Measurements from ENCODE around the gene FOXP1.
A peak's percentile ranks its signal among the peaks of the same experiment; 100 is the strongest.
"Not testable (repeated sequence)": the region's sequence is repeated elsewhere in the genome, so short reads cannot be mapped to it uniquely, and the experiment has no call there.

Gene FOXP1

GRCh38 chr3:71451812-71452211 lies 131.7 kb downstream of the FOXP1 start:
- DNase-seq (ENCODE audit: low read depth in 2 of 2) = no peak

- no peak for DNase-seq (ENCODE audit: low read depth in 2 of 2)
Measured at GRCh38 chr3:71451060-71451459, 132.5 kb downstream of the FOXP1 start.

- DNase-seq (ENCODE audit: low read depth in 2 of 2) = no peak
Measured at GRCh38 chr3:71450162-71450561, 133.4 kb downstream of the FOXP1 start.

- DNase-seq (ENCODE audit: low read depth in 2 of 2) = no peak
Measured at GRCh38 chr3:71447803-71448202, 135.7 kb downstream of the FOXP1 start.

- DNase-seq (ENCODE audit: low read depth in 2 of 2) = no peak
Measured at GRCh38 chr3:71447197-71447596, 136.3 kb downstream of the FOXP1 start.

- DNase-seq (ENCODE audit: low read depth in 2 of 2) = no peak
Measured at GRCh38 chr3:71446734-71447133, 136.8 kb downstream of the FOXP1 start.

GRCh38 chr3:71446260-71446659 lies 137.3 kb downstream of the FOXP1 start:
- no peak for DNase-seq (ENCODE audit: low read depth in 2 of 2)

GRCh38 chr3:71444861-71445259 lies 138.7 kb downstream of the FOXP1 start:
- no peak for DNase-seq (ENCODE audit: low read depth in 2 of 2)

GRCh38 chr3:71444028-71444860 lies 139.3 kb downstream of the FOXP1 start:
- peak; percentile 27 to 42 for DNase-seq (ENCODE audit: low read depth in 2 of 2)

GRCh38 chr3:71443332-71443731 lies 140.2 kb downstream of the FOXP1 start:
- no peak for DNase-seq (ENCODE audit: low read depth in 2 of 2)

- no peak for DNase-seq (ENCODE audit: low read depth in 2 of 2)
Measured at GRCh38 chr3:71442652-71443042, 140.9 kb downstream of the FOXP1 start.

- DNase-seq (ENCODE audit: low read depth in 2 of 2) = no peak
Measured at GRCh38 chr3:71441925-71442651, 141.4 kb downstream of the FOXP1 start.

- DNase-seq (ENCODE audit: low read depth in 2 of 2) = no peak
Measured at GRCh38 chr3:71441217-71441924, 142.2 kb downstream of the FOXP1 start.

GRCh38 chr3:71438904-71439303 lies 144.6 kb downstream of the FOXP1 start:
- no peak for DNase-seq (ENCODE audit: low read depth in 2 of 2)

GRCh38 chr3:71438071-71438685 lies 145.3 kb downstream of the FOXP1 start:
- no peak for DNase-seq (ENCODE audit: low read depth in 2 of 2)

GRCh38 chr3:71436337-71436736 lies 147.2 kb downstream of the FOXP1 start:
- no peak for DNase-seq (ENCODE audit: low read depth in 2 of 2)

GRCh38 chr3:71435836-71436235 lies 147.7 kb downstream of the FOXP1 start:
- DNase-seq (ENCODE audit: low read depth in 2 of 2) = not testable (repeated sequence)

- no peak for DNase-seq (ENCODE audit: low read depth in 2 of 2)
Measured at GRCh38 chr3:71433631-71434030, 149.9 kb downstream of the FOXP1 start.

GRCh38 chr3:71432044-71432975 lies 151.2 kb downstream of the FOXP1 start:
- DNase-seq (ENCODE audit: low read depth in 2 of 2) = no peak

GRCh38 chr3:71430941-71431552 lies 152.5 kb downstream of the FOXP1 start:
- no peak for DNase-seq (ENCODE audit: low read depth in 2 of 2)

- DNase-seq (ENCODE audit: low read depth in 2 of 2) = no peak
Measured at GRCh38 chr3:71429597-71429988, 153.9 kb downstream of the FOXP1 start.
